A673 (cell line): ENCODE data around the gene UTS2R.

Experiments used
- CTCF ChIP-seq: fragments of 300-800, 200-600 bp; sonication (generic); conservative IDR thresholded peaks from 2 replicates; pipeline ENCODE4 v1.5.1; 2017; ENCODE audit warnings: low read depth, mild to moderate bottlenecking, antibody characterized with exemption, low read length, moderate library complexity, mixed read lengths
- EZH2 ChIP-seq: fragments of 200-600 bp; sonication (generic); IDR thresholded peaks from 2 replicates; pipeline ENCODE4 v1.6.1; 2017; ENCODE audit warnings: borderline replicate concordance, low read depth, mild to moderate bottlenecking, mixed read lengths, antibody characterized with exemption, low read length; ENCODE audit not compliant: poor library complexity, severe bottlenecking

GRCh38 chr17:82386881-82387704, 15.5 kb downstream of the UTS2R start:
- TF ChIP-seq CTCF (no peak), EZH2 (no peak)
